Ishikawa (cell line): ENCODE data around the gene GLI3.

Source experiments
- CEBPB ChIP-seq: IDR thresholded peaks from 2 replicates; pipeline ENCODE4 v1.6.1; 2012
- CREB1 ChIP-seq: IDR thresholded peaks from 2 replicates; pipeline ENCODE4 v1.6.1; 2012; ENCODE audit warnings: low read depth
- EGR1 ChIP-seq: IDR thresholded peaks from 2 replicates; pipeline ENCODE4 v1.6.1; 2012
- EP300 ChIP-seq: IDR thresholded peaks from 2 replicates; pipeline ENCODE4 v1.6.1; 2012; ENCODE audit warnings: borderline replicate concordance
- FOXM1 ChIP-seq: IDR thresholded peaks from 2 replicates; pipeline ENCODE4 v1.6.1; 2012; ENCODE audit warnings: low read depth, borderline replicate concordance
- MAX ChIP-seq: IDR thresholded peaks from 2 replicates; pipeline ENCODE4 v1.6.1; 2012
- NFIC ChIP-seq: IDR thresholded peaks from 2 replicates; pipeline ENCODE4 v1.6.1; 2012
- RAD21 ChIP-seq: IDR thresholded peaks from 2 replicates; pipeline ENCODE4 v1.6.1; 2012; ENCODE audit warnings: low read depth
- REST ChIP-seq: IDR thresholded peaks from 2 replicates; pipeline ENCODE4 v1.6.1; 2012; ENCODE audit warnings: low read depth, mild to moderate bottlenecking
- TAF1 ChIP-seq: IDR thresholded peaks from 2 replicates; pipeline ENCODE4 v1.6.1; 2012; ENCODE audit warnings: low read depth, mild to moderate bottlenecking
- TCF12 ChIP-seq: IDR thresholded peaks from 2 replicates; pipeline ENCODE4 v1.6.1; 2012; ENCODE audit warnings: low read depth
- TEAD4 ChIP-seq: IDR thresholded peaks from 2 replicates; pipeline ENCODE4 v1.6.1; 2012
- USF1 ChIP-seq: IDR thresholded peaks from 2 replicates; pipeline ENCODE4 v1.6.1; 2012
- YY1 ChIP-seq: IDR thresholded peaks from 2 replicates; pipeline ENCODE4 v1.6.1; 2012; ENCODE audit warnings: low read depth
- ZBTB7A ChIP-seq: IDR thresholded peaks from 2 replicates; pipeline ENCODE4 v1.6.1; 2012; ENCODE audit warnings: low read depth

The GLI3 gene

GRCh38 chr7:42074076-42074475 lies 162.9 kb downstream of the GLI3 start:
- TF ChIP-seq RAD21 (no peak), TAF1 (no peak), EP300 (no peak), CREB1 (no peak), EGR1 (no peak), ZBTB7A (no peak), MAX (no peak), CEBPB (no peak), USF1 (no peak), REST (no peak), FOXM1 (no peak)

- no peak for TF ChIP-seq RAD21
- no peak for TF ChIP-seq FOXM1
- no peak for TF ChIP-seq EGR1
- no peak for TF ChIP-seq CREB1
- no peak for TF ChIP-seq YY1
- no peak for TF ChIP-seq TAF1
- no peak for TF ChIP-seq EP300
- TF ChIP-seq MAX, result no peak
- TF ChIP-seq TCF12, result no peak
- no peak for TF ChIP-seq CEBPB
- TF ChIP-seq REST, result no peak
These were observed 165.4 kb downstream of the GLI3 start for GRCh38 chr7:42071372-42072261.

GRCh38 chr7:42070068-42070467 lies 166.9 kb downstream of the GLI3 start:
- TF ChIP-seq FOXM1 (no peak), RAD21 (no peak), TCF12 (no peak)

GRCh38 chr7:42069590-42069989 lies 167.4 kb downstream of the GLI3 start:
- TF ChIP-seq NFIC, result no peak
- TF ChIP-seq ZBTB7A, result no peak
- no peak for TF ChIP-seq MAX
- no peak for TF ChIP-seq CREB1
- no peak for TF ChIP-seq RAD21
- no peak for TF ChIP-seq TEAD4
- TF ChIP-seq YY1, result no peak
- TF ChIP-seq EP300, result no peak
- no peak for TF ChIP-seq USF1
- TF ChIP-seq TCF12, result no peak
- TF ChIP-seq CEBPB, result no peak
- no peak for TF ChIP-seq REST
- TF ChIP-seq EGR1, result no peak
- no peak for TF ChIP-seq FOXM1
- no peak for TF ChIP-seq TAF1
